Ectodermal cell (in vitro differentiated cells): ENCODE measurements around the gene PDCD2.
"Not testable (repeated sequence)": the region's sequence is repeated elsewhere in the genome, so short reads cannot be mapped to it uniquely, and the experiment has no call there.

ENCODE experiments used
- H3K27ac ChIP-seq: 2 replicates; pipeline ENCODE4 v1.7.0; 2013; ENCODE audit warnings: mild to moderate bottlenecking, low read depth, low read length; ENCODE audit not compliant: insufficient read depth, poor library complexity, severe bottlenecking
- H3K27me3 ChIP-seq: 2 replicates; pipeline ENCODE4 v1.7.0; 2013; ENCODE audit warnings: mild to moderate bottlenecking, low read length; ENCODE audit not compliant: insufficient read depth, control insufficient read depth, poor library complexity, severe bottlenecking
- H3K36me3 ChIP-seq: one replicate; pipeline ENCODE4 v1.7.0; 2013; ENCODE audit warnings: low read length; ENCODE audit not compliant: control insufficient read depth, insufficient read depth
- H3K4me1 ChIP-seq: one replicate; pipeline ENCODE4 v1.7.0; 2013; ENCODE audit warnings: low read length; ENCODE audit not compliant: control insufficient read depth, insufficient read depth
- H3K4me3 ChIP-seq: 2 replicates; pipeline ENCODE4 v1.7.0; 2013; ENCODE audit warnings: low read depth, low read length, control low read depth; ENCODE audit not compliant: insufficient read depth
- H3K9me3 ChIP-seq: 2 replicates; pipeline ENCODE4 v1.7.0; 2013; ENCODE audit warnings: mild to moderate bottlenecking, low read length, moderate library complexity; ENCODE audit not compliant: control insufficient read depth
- WGBS, 2 experiments: methylation state at CpG; one replicate each; pipeline ENCODE4 v1.1.7; 2013; ENCODE audit warnings: missing lambda C conversion rate in 2 of 2; 5-methylcytosine and 5-hydroxymethylcytosine counted together

PDCD2 gene

DNA sequence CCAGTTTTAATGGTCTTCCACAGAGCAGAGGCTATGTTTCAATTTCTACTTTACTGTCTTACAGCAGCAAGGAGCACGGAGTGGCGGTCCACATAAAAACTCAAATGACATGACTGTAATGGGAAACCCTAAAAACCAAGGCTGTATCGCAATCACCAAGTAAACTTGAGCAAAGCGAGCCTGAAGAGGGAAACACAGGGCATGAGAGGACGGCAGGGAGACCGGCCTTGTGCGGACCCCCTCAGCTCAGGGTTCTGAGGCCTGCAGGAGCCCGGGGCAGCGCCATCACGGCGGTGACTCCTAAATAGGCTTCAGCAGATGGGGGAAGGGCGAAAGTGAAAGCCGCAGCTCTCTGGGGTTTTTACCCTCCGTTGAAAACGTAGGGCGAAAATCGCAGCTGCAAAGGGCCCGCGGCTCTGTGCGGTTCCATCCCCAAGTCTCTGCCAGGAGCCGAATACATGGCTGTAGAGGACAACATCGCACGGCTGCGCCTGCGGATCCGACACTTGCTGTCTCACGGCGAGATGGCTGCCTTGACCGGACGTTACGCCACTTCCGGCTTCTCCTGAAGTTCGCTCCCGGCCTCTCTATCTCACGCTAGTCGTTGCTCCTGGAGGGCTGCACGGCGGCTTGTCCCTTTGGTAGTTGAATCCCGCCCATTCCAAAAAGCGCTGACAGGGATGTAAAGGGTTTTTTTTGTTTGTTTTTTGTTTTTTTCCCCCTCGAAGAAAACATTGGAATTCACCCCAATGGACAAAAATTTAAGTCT lies 31.5 kb downstream of the PDCD2 start, which contains the start of gene PSMB1:
Gene PSMB1, minus strand, starts transcription at position 543 of the 769 bp plus-strand sequence. Its CDS starts 65 bp downstream, at position 478.
- WGBS, 2 experiments: 0 to 1% methylated on average over 40 to 41 of the region's 41 CpGs

DNA sequence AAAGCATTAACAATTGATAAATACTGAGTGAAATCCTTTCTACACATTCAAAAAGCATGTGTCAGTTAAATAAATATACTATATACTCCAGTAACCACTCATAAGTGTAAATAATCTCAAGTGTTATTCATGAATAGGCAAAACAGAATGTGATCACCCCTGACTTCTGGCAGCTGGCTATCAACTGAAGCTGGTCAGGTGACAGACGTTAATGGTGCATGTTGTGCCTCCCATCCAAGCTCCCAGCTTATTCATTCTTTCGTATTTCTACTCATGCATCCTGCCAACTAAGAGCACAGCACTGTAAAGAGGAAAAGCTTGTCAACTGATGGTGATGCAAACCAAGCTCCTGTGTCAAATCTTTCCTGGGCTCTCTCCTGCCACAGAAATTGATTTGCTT lies 39.0 kb downstream of the PDCD2 start:
- no peaks in the 10 kb centered on the region for H3K9me3 ChIP-seq
- H3K27me3 ChIP-seq: no peaks in the 10 kb centered on the region
- WGBS, 2 experiments: 46% methylated on average over 2 of the region's 2 CpGs
- H3K27ac ChIP-seq: no peak overlapping the region
- no peak overlapping the region for H3K4me3 ChIP-seq
- H3K4me1 ChIP-seq: no peaks in the 10 kb centered on the region
- H3K36me3 ChIP-seq: peaks cover 56% of the 10 kb centered on the region

More for the DNA sequence above, 31.5 kb downstream of the PDCD2 start, which contains the start of gene PSMB1:
- peaks cover 16% of the 10 kb centered on the region for H3K4me1 ChIP-seq
- peak within 1 kb of the TSS; percentile 76 for H3K4me3 ChIP-seq
- H3K27ac ChIP-seq: peak within 1 kb of the TSS; percentile 97
- H3K36me3 ChIP-seq: no peaks in the 10 kb centered on the region
- no peaks in the 10 kb centered on the region for H3K27me3 ChIP-seq
- H3K9me3 ChIP-seq: no peaks in the 10 kb centered on the region

DNA sequence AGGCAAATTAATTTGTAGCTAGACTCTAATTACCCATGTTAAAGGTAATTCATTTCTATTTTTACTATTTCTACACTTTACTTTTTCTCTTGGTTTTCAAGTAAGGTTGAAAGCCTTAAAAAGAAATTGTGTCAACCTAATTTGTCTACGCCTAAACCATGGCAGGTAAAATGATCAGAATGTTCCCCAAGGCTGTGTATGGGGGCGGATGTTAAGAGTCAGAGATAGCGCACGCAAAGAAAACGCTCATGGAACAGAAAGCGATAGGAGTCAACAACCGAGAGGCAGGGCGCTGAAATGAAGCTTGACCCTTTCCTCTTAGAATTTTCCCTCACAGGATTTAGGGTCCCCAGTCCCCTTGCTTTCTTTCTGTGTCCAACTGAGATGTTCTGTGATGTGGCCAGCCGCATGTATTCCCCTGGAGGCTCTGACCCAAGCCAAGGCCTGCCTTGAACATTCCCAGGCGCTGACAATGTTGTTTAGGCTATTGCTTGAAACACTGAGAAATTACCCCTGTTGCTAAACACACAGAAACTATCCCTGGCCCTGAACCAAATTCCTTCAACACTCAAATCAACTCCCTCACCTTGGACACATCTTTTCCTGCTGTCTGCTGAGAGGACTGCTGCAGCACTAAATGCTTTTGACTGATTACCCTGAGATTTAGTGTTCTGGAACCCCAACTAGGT lies 42.3 kb downstream of the PDCD2 start:
- no peaks in the 10 kb centered on the region for H3K4me1 ChIP-seq
- WGBS, 2 experiments: 90 to 91% methylated on average over 10 of the region's 10 CpGs
- H3K36me3 ChIP-seq: peaks cover 71% of the 10 kb centered on the region
- no peak overlapping the region for H3K27ac ChIP-seq
- H3K4me3 ChIP-seq: no peak overlapping the region
- no peaks in the 10 kb centered on the region for H3K9me3 ChIP-seq
- no peaks in the 10 kb centered on the region for H3K27me3 ChIP-seq

DNA sequence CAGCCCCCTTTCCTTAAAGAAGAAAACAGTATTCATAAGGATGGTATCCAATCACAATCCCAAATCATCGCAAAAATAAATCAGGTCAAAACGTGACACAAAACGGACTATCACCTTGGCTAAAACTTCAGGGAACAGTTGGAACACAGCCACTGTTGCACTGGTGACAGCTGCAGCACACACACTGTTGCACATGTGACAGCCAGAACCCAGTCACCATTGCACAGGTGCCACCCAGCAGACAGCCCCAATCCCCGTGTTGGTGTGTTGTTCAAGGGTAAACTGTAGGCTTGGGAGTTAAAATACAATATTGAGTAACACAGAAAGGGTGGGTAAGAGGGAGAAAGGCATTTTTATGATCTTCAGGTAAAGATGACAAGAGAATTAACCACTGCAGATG lies 47.1 kb downstream of the PDCD2 start:
- no peaks in the 10 kb centered on the region for H3K4me1 ChIP-seq
- no peak overlapping the region for H3K27ac ChIP-seq
- no peaks in the 10 kb centered on the region for H3K27me3 ChIP-seq
- H3K9me3 ChIP-seq: no peaks in the 10 kb centered on the region
- no peak overlapping the region for H3K4me3 ChIP-seq
- WGBS, 2 experiments: 95 to 98% methylated on average over 4 of the region's 4 CpGs
- H3K36me3 ChIP-seq: peaks cover 48% of the 10 kb centered on the region

DNA sequence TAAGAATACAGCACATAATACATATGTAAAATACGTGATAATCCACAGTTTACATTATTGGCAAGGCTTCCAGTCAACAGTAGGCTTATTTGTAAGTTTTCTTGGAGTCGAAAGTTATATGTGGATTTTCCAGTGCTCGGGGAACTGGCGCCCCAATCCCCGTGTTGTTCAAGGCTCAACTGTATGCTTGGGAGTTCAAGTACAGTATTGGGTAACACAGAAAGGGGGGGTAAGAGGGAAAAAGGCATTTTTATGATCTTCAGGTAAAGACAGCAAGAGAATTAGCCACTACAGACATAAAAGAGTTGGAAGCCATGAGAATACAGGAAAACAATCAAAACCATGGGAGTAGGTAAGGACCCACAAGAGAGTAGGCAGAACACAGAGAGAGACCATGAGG lies 47.8 kb downstream of the PDCD2 start:
- Histone ChIP-seq H3K4me3 (no peak overlapping the region), H3K27ac (no peak overlapping the region), H3K36me3 (peaks cover 44% of the 10 kb centered on the region), H3K9me3 (no peaks in the 10 kb centered on the region), H3K27me3 (no peaks in the 10 kb centered on the region), H3K4me1 (no peaks in the 10 kb centered on the region)
- 91 to 99% methylated on average over 4 to 5 of the region's 5 CpGs for whole genome bisulfite sequencing, 2 experiments

DNA sequence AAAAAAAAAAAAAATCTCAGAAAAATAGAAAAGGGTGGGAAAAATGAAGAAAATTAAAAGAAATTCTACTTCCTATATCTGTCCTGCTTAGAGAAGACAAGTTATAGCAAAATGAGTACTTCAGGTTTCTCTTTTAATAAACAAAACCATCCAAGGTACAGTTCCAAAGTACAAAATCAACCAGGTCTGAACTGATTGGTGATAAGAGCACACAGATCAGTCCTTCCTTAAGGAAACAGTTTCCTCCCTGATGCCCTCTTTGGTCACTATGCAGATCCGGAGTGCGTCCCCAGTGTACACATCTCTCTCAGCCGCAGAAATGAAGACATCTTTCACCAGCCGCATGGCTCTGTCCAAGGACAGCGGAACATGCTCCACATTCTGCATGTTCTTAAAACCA lies 49.4 kb downstream of the PDCD2 start:
- 98 to 100% methylated on average over 5 of the region's 5 CpGs for WGBS, 2 experiments
- Histone ChIP-seq H3K27ac (no peak overlapping the region), H3K9me3 (no peaks in the 10 kb centered on the region), H3K4me3 (no peak overlapping the region), H3K27me3 (no peaks in the 10 kb centered on the region), H3K36me3 (peaks cover 40% of the 10 kb centered on the region), H3K4me1 (no peaks in the 10 kb centered on the region)

DNA sequence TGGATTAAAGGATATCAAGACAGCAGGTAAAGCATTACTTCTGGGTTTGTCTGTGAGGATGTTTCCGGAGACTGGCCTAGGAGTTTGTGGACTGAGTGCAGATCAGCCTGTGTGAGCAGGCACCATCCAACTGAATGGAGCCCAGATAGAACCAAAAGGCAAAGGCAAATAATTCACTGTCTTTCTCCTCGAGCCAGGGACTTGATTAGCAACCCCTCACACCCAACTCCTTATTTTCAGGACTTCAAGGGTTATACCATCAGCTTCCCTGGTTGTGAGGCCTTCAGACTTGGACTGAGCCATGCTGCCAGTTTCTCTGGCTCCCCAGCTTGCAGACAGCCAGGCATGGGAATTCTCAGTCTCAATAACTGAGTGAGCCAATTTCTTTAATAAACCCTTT lies 50.6 kb downstream of the PDCD2 start:
- WGBS, 2 experiments: 92 to 94% methylated on average over 2 of the region's 2 CpGs

DNA sequence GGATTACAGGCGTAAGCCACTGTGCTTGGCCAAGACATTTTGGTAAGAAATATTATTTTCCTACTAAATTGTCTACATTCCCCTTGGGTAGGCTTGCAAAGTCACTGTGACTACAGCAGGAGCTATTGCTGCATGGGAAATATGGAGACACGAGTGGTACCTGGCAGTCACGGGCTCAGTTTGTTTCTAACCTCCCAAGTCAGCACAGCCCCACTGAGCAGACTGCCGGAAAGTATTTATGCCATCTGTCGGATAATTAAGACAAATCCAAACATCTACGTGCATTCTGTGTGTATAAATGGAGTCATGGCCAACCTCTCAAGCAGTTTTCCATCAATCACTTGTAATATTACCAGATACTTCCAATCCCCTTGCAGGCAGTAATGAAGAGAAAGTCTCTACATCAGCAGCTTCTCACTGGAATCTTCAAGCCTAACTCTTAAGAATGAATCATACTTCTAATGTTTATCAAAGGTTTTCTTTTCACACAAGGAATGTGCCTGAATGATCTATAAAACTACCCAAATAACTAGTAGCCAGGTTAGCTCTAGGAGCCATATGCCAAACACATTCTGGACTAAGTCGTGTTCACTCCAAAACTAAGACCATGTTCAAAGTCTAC lies 51.5 kb downstream of the PDCD2 start:
- 91 to 96% methylated on average over 7 of the region's 7 CpGs for WGBS, 2 experiments
- H3K27ac ChIP-seq: no peak overlapping the region

More for the DNA sequence above, 50.6 kb downstream of the PDCD2 start:
- Histone ChIP-seq H3K36me3 (peaks cover 34% of the 10 kb centered on the region), H3K4me3 (no peak overlapping the region), H3K27me3 (no peaks in the 10 kb centered on the region), H3K9me3 (no peaks in the 10 kb centered on the region), H3K27ac (no peak overlapping the region), H3K4me1 (no peaks in the 10 kb centered on the region)

DNA sequence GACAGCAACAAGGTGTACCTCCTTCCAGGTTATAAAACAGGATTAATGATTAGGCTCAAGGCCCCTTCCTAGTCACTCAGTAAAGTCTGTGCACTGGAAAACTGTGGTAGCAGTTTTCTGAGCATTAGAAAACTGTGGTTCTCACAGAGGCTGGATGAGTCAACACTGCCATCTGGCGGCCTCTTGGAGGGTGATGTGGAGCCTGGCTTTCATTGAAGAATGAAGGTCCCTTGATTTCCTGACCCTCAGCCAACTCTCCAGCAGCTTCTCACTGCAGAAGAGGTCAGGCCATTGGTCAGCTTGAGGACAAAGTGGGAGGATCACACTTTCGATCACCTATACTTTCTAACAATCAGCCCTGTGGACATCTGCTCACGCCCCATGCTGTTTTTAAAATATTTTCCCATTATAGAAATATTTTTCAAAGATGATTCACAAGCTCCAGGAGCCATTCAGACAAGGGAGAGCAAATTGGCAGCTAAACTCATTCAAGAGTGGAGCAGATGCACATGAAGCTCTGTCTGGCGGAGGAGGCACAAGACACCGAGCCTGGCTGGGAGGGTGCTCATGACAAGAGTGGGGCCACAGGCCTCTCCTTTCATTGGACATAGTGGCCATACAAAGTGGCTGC lies 54.5 kb downstream of the PDCD2 start:
- Histone ChIP-seq H3K9me3 (no peaks in the 10 kb centered on the region), H3K27ac (no peak overlapping the region), H3K27me3 (no peaks in the 10 kb centered on the region), H3K4me1 (no peaks in the 10 kb centered on the region), H3K4me3 (no peak overlapping the region), H3K36me3 (peaks cover 11% of the 10 kb centered on the region)
- 51 to 53% methylated on average over 5 of the region's 5 CpGs for WGBS, 2 experiments

More for the DNA sequence above, 51.5 kb downstream of the PDCD2 start:
- H3K27me3 ChIP-seq: no peaks in the 10 kb centered on the region
- no peak overlapping the region for H3K4me3 ChIP-seq
- no peaks in the 10 kb centered on the region for H3K9me3 ChIP-seq
- H3K4me1 ChIP-seq: no peaks in the 10 kb centered on the region
- peaks cover 28% of the 10 kb centered on the region for H3K36me3 ChIP-seq

DNA sequence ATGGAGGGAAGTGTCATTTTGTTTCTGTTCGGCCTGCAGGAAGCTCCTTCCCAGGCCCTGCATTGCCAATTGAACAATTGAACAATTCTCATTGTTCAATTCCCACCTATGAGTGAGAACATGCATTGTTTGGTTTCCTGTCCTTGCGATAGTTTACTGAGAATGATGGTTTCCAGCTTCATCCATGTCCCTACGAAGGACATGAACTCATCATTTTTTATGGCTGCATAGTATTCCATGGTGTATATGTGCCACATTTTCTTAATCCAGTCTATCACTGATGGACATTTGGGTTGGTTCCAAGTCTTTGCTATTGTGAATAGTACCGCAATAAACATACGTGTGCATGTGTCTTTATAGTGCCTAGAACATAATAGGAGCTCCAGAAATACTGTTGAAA lies 56.4 kb downstream of the PDCD2 start:
- WGBS, 2 experiments: 72 to 93% methylated on average over 4 of the region's 5 CpGs
- not testable (repeated sequence) for H3K4me3 ChIP-seq

More for the DNA sequence above, 56.4 kb downstream of the PDCD2 start:
- not testable (repeated sequence) for H3K36me3 ChIP-seq, H3K27ac ChIP-seq, H3K4me1 ChIP-seq, H3K9me3 ChIP-seq, H3K27me3 ChIP-seq
